GM19035 (cell line): ENCODE results near the gene NLRC3.
"Not testable (repeated sequence)": the region's sequence is repeated elsewhere in the genome, so short reads cannot be mapped to it uniquely, and the experiment has no call there.

Source experiments
- ATAC-seq: cut with Tn5 transposase; IDR thresholded peaks from one replicate; pipeline ENCODE4 v1.9.1; 2021; ENCODE audit not compliant: unreplicated experiment

The NLRC3 gene

DNA sequence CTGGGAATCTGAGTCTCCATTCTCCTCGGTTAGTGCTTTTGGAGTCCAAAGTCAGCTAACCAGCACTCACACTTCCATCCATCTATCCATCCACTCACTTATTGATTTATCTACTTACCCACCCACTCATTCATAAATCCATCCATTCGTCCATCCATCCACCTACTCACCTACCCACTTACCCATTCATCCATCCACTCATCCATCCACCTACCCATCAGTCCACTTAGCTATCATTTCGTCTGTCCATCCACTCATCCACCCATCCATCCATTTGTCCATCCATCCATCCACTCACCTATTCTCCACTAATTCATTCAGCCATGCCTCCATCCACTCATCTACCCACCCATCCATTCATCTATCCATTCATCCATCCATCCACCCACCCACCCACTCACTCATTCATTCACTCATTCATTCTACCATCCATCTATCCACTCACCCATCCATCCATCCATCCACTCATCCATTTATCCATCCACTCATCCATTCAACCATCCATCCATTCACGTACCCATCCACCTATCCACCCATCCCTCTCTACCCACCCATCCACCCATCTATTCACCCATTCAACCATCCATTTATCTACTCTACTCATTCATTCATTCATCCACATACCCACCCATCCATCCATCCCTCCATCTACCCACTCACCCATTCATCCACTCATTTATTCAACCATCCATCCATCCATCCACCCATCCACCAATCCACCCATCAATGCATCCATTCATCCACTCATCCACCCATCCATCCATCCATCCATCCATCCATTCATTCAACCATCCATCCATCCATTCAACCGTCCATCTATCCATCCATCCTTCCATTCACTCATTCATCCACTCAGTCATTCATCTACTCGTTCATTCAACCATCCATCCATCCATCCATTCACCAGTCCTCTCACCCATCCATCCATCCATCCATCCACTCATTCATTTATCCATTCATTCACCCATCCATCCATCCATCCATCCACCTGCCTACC, 26.1 kb downstream of the NLRC3 start:
- ATAC-seq = no peak

DNA sequence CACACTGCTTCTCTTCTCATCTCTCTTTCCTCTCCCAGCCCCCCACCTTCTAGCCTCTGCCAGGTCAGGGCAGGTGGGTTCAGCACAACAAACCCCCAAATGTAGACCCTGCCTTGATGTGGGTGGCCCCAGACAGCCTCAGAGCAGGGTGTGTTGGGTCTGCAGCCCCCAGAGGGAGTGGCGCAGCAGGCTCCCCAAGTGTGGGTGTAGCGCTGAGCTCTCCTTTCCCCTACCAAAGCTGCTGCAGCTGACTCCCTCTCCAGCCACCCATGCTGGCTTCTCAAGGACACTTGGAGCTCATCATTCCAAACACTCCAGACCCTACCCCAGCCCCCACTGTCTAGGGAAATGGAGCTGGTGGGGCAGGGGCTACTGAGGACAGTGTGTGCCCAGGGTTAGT, 27.3 kb downstream of the NLRC3 start:
- no peak for ATAC-seq

DNA sequence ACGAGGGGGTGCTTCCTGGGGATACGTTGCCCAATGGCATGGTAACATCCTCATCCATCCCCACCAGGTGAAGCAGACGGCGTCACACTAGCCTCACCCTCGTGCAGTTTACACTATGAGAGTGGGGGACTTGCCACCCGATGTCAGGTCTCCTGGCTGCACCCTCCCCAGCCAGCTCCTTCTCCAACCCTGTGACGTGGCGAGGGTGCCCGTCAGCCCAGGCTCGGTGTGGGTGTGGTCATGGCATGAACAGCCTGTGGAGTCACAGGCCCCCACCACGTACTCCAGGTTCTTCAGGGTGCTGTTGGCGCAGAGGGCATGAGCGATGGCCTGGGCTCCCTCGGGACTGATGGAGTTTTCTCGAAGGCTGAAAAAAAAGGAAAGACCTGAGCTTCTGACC, 28.3 kb downstream of the NLRC3 start:
- ATAC-seq = no peak

DNA sequence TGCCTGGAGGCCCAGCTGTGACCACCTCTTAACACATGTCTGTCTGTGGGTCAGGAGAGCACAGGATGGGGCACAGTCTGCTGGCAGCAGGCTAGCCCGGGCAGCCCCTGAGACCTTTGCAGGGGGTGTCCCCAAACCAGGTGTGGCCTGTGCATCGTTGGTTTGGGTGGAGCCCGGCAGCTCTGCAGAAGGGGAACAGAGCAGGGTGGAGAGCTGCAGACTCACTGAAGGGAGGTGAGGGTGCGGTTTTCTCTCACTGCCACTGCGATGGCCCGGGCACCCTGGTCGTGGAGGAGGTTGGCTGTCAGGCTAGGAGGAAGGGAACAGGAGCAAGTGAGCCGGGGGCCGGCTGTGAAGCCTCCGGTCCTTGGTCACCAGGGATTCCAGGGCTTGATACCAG, 28.8 kb downstream of the NLRC3 start:
- ATAC-seq = no peak

DNA sequence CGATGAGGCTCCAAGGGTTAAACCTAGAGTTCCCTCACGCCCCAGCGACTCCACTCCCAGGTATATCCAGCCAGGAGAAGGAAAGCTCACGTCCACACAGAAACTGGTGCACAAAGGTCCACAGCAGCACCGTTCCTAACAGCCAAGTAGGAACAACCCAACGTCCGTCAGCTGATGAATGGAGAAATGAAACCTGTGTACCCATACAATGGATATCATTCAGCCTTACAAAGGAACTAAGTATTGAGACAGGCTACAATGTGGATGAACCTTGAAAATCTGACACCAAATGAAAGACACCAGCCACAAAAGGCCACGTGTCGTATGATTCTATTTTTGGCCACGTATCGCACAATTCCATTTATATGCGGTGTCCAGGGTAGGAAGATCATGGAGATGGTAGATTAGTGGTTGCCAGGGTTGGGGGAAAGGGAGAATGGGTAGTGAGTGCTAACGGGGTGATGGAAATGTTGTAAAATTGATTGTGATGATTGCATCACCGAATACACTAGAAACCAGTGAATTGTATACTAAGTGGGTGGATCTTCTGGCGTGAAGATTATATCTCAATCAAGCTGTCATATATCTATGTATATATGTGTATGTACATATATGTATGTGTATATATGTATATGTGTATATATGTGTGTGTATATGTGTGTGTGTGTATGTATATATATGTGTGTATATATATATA, 30.1 kb downstream of the NLRC3 start:
- ATAC-seq = no peak

DNA sequence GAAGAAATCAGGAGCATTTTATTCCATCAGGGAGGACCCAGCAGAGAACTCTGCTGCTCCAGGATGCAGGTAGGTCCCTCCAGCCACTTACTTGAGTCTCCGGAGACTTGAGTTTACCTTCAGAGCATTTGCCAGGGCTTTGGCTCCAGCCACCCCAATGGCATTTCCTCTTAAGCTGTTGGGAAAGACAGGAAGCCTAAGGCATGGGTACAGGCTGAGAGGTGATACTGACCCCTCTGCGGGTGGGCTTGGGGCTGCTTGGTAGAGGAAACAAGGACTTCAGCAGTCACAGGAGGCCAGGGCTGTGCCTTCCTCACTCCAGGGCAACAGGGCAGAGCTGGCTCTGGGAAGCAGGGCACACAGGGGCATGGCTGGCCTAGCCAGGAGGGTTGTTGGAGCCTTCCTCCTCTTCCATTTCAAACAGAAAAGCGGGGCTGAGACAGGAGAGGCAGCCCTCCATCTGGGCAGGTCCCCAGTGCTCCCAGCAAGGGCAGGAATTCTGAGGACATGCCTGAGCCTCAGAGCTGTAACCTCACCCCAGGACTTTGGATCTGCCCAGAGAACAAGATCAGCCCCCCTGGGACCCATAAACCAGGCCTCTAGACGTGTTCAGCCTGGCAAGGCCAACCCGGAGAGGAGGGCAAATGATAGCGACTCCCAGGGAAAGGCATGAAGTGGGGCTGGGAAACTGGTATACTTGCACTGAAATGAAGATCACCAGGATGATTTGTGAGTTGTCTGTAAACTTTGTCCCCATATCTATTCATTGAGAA, 34.4 kb downstream of the NLRC3 start:
- ATAC-seq = no peak

DNA sequence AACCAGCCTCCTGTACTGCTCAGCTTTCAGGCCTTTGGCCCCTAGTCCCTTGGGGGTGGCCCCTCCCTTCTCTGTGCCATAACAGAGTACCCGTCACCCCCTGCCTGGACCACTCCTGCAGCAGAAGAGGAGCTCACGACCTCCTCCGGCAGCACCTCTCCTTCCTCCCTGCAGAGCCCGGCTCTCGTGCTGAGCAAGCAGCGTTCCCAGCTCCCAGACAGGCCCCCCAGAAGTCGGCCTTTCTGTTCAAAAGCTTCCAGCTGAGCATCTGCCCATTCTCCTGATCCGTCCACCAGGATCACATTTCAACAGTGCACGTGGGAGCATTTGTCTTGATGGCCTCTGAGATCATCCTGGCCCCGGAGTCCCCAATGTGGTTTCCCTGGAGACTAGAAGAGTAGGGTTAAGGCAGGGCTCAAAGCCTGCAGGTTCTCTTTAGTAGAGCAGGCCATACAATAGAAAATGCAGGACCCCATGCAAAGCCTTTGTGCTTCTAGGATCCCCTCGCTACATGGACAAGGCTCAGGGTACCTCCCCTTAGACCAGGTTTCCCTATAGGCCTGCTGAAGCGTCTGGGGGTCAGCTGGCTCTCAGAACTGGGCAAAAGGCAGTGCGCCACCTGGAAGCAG, 35.6 kb downstream of the NLRC3 start:
- ATAC-seq = no peak

DNA sequence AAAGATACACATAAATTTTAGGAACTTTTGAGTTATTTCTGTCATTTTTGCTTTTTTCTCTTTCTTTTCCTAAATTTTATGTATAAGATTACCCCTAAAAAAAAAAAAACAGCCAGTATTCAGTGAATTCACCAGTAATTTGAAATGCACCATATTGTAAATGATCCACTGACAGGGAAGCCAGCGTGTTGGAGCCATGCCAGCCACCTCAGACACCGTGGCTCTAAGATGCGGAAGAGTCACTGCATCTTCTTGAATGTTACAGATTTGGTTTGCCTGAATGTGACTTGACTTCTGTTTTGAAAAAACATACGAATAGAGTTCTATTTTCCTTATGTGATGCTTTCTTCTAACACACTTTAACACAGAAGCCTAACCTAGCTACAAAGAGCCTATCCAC, 39.0 kb downstream of the NLRC3 start:
- ATAC-seq = no peak

DNA sequence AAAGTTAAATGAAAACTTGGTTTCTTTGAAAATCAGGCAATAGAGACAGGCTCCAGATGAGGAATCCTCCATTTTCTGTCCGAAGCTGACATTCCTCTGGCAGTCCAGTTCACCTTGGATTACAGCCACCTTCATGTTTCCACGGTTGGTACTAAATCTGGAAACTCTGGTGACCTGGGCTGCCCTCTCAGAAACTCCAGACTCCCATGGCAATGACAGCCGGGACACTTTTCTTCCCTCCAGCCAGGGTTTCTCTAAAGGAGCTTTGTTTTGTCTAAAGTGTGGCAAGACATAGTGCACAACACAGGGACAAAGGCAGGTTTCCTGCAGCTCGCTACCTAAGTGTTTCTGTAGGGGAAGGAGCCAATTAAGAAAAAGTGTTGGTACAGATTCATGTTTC, 40.4 kb downstream of the NLRC3 start:
- no peak for ATAC-seq

DNA sequence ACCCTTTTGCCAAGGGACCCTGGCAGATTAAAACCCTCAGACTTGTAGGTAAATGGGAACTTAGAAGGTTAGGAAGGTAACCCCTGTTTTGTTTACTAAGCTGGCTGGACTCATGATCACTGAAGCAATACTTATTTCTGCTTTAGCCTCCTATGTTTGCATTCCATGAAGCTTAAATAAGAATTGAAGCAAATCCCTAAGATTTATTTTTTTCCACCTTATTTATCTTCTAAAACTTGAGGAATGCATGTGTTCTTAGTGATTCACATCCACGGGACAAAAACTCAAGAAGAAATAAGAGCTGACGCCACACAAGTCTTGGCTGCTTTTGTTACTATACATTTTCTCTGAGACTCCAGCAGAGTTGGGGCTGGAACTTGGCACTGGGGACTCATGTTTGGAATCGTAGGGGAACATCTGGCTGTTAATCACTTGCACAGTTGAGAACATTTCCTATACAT, 40.9 kb downstream of the NLRC3 start:
- ATAC-seq = no peak

DNA sequence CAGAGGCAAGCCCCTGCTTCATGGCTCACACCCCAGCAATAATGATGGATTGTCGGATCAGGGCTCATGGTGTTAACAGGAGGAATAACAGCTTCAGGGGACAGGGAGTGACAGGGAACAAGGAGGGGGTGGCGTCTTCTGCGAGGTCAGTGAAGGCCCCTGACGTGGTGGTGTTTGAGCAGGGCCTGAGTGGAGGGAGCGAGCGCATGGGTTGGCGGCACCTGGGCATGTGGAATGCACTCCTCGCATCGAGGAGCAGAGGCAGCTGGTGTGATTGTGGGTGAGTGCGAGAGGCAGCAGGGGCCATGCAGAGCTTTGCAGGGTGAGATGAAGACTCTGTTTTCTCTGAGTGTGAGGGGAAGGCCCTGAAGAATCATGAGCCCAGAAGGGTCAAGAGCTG, 43.1 kb downstream of the NLRC3 start:
- no peak for ATAC-seq

DNA sequence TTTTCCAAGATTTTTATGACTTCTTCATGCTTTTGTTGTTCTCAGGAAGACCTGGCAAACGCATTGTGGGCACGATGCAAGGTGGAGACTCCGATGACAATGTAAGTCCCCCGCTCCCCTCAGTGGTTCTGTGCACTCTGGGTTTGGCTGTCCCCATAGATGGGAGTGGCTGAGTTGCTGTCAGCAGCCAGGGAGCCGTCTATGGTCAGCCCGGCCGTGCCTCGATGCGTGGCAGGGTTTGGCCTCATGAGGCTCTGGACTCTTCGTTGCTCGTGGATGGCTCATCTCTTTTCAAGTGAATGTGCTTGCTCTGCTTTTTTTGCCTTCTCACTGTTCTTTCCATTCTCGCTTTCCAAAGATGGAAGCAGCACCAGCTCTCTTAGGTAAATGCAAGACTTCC, 44.5 kb downstream of the NLRC3 start:
- ATAC-seq = no peak

DNA sequence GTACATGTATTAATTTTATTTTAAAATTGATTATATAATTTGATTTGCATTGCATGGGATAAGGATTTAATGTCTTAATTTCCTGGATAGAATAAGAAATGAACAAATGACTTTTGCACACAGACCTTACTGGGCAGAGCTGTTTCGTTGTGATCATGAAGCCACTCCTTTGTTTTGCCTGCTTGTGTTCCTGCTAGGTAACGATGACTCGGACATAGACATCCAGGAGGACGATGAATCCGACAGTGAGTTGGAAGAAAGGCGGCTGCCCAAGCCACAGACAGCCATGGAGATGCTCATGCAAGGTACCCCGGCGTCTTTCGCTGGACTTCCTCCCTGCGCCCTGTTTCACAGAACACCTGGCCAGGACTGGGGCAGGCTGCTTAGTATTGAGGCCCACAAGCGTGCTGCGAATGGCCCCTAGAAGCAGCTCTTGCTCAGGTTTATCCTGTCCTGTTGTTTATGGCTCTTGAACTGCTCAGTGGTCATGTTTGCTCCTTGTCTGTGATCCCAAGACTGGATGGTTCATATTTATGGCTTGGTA, 46.8 kb downstream of the NLRC3 start:
- ATAC-seq = no peak

DNA sequence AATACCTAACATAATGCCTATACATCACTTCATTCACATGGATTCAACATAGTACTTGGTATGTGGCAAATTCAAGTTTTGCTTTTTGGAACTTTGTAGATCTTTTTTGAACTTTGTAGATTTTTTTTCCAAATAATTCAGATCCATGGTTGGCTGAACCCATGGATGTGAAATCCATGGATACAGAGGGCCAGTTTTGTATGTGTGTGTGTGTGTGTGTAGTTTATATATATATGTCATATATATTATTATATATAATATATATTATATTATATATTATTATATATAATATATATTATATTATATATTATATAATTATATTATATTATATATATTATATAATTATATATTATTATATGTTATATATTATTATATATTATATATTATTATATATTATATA, 48.0 kb downstream of the NLRC3 start:
- no peak for ATAC-seq

DNA sequence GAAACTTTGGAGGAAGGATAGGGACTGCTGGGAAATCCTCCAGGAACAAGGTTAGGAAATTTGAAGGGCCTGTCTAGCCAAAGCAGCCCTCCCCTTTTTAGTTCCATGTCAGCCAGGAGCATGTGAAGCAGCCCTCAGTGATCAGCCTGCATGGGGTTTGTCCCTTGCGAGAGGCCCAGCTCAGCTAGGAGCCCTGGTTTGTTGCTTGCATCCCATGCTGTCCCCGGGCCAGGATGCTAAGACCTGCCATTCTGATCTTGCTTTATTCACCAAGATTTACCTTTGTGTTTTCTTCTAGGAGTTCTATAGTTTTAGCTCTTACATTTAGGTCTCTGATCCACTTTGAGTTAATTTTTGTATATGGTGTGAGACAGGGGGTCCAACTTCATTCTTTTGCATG, 48.8 kb downstream of the NLRC3 start:
- no peak for ATAC-seq

DNA sequence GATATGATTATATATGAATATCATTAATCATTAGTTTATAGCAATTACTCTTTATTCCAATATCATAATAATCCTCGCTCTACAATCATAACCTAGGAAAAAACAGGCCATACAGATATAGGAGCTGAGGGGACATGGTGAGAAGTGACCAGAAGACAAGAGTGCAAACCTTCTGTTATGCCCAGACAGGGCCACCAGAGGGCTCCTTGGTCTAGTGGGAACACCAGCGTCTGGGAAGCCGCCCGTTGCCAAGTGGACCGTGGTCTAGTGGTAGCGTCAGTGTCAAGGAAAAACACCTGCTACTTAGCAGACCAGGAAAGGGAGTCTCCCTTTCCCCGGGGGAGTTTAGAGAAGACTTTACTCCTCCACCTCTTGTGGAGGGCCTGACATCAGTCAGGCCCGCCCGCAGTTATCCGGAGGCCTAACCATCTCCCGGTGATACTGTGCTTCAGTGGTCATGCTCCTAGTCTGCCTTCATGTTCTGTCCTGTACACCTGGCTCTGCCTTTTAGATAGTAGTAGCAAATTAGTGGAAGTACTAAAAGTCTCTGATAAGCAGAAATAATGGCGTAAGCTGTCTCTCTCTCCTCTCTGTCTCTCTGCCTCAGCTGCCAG, 49.9 kb downstream of the NLRC3 start:
- ATAC-seq = not testable (repeated sequence)

DNA sequence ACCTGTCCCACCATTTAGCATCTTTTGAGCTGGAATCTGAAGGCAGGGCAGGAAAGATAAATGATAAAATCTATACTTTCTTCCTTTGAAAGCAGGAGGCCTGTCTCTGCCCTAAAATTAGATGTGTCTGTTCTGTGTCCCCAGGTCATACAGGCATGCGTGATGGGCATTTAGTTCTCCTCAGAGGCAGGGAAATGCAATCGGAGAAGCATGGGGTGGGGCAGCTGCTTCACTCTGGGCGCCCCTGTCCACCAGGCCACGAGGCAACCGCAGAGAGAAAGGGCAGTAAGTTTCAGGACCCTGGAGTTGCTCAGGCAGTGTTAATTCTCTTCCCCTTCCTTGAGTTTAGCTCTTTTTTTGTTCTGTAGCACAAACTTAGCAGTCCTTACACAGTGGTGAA, 51.3 kb downstream of the NLRC3 start:
- no peak for ATAC-seq

DNA sequence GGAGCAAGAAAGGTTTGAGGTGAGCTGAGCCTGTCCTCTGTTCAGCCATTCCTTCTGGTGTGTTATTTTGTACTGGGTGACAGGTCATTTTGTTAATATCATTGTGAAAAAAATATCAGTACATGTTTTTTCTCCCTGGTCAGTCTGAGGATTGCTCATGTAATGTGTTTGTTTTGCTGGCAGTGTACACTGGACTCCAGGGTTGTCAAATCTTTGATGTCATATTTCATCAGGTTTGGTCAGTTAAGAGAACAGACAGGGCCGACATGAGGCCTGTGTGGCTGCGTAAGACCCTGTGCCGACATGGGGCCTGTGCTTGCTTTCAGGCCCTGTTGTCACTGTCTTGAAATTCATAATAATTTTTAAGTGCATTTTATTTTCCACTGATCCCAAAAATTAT, 53.9 kb downstream of the NLRC3 start:
- no peak for ATAC-seq

DNA sequence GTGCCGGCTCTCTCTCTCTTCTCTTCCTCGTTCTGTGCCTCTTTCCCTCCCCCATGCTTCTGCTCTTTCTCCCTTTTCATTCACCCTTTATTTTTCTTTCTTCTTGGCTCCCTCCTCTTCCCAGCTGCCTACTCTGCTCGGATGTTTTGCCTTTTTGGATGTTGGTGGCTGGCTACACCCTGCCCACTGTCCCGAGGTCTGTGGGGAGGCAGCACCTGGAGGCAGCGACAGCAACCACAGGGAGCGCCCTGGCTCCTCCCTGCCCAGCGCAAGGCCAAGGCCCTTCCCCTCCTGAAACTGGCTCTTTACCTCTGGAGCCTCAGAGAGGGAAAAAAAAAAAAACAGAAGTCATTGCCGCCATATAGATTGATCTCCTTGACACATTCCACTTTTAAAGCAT, 56.4 kb downstream of the NLRC3 start:
- ATAC-seq = no peak

DNA sequence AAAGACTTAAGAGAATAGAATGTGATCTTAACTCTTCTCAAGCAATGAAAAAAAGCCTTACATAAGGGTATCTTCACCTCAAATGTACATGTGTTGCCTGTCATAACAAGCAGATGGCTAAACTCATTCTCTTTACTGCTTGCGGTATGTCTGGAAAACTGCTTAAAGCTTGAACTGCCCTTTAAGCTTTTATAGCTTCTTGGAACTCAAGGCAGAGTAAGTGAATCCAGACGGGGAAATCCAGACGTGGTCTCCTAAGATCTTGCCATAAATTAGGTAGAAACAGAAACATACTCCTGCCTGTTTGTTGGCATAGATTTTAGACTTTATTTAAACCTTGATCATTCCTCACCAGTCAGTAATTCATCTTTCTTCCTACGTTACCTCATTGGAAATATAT, 56.8 kb downstream of the NLRC3 start:
- ATAC-seq = no peak
